Caco-2 (cell line): ENCODE results near the gene VAC14. TPM values are rescaled to one million over a fixed set of nuclear protein-coding genes. Genes with fewer than 3 reads are reported as not detected.

Experiments used
- BruUV-seq: library from RNA; stranded (reverse); fragments of 400-500 nt; replicated peaks from 2 replicates; lab custom pipeline; 2021; lab: Mats Ljungman, UMichigan
- CTCF ChIA-PET: fragments of 300-600 bp; sonication (Branson Sonifier 250); formaldehyde crosslinking; loops from one replicate; lab custom pipeline; 2022; ENCODE audit warnings: antibody characterized with exemption; lab: Charles Lee
- POLR2A ChIA-PET: fragments of 300-600 bp; sonication (Branson Sonifier 250); formaldehyde crosslinking; loops from one replicate; lab custom pipeline; 2022; ENCODE audit warnings: antibody characterized with exemption; lab: Charles Lee
- DNase-seq, 2 experiments: peaks; one replicate each; pipeline versions ENCODE4 v3.0.0 to v3.0.0-alpha.2; 2020 to 2022
- H3K27me3 ChIP-seq: replicated peaks from 2 replicates; pipeline ENCODE4 v1.6.0; 2011; ENCODE audit warnings: low read length; ENCODE audit not compliant: control insufficient read depth, insufficient read depth
- H3K36me3 ChIP-seq: 2 replicates; pipeline ENCODE4 v1.5.1; 2011; ENCODE audit warnings: low read length; ENCODE audit not compliant: control insufficient read depth, insufficient read depth
- H3K4me1 ChIP-seq: fragments of 250-450 bp; sonication (Bioruptor Pico); 2 replicates; pipeline ENCODE4 v1.5.1; 2020; ENCODE audit warnings: mild to moderate bottlenecking
- H3K4me3 ChIP-seq: 2 replicates; pipeline ENCODE4 v1.5.1; 2011; ENCODE audit warnings: low read depth, mild to moderate bottlenecking, control low read depth, low read length
- H3K9me3 ChIP-seq: fragments of 250-450 bp; sonication (Bioruptor Pico); 2 replicates; pipeline ENCODE4 v1.5.1; 2020; ENCODE audit warnings: mild to moderate bottlenecking, moderate library complexity
- H3K27ac Mint-ChIP-seq: one replicate; pipeline ENCODE4 v1.8.0; 2022; ENCODE audit warnings: mixed read lengths; ENCODE audit not compliant: unreplicated experiment
- H3K27me3 Mint-ChIP-seq: one replicate; pipeline ENCODE4 v1.8.0; 2022; ENCODE audit warnings: mixed read lengths; ENCODE audit not compliant: insufficient read depth, unreplicated experiment
- H3K36me3 Mint-ChIP-seq: one replicate; pipeline ENCODE4 v1.8.0; 2022; ENCODE audit warnings: mild to moderate bottlenecking, mixed read lengths; ENCODE audit not compliant: insufficient read depth, unreplicated experiment
- H3K4me1 Mint-ChIP-seq: one replicate; pipeline ENCODE4 v1.8.0; 2022; ENCODE audit warnings: low read depth, mixed read lengths; ENCODE audit not compliant: unreplicated experiment
- H3K4me3 Mint-ChIP-seq: one replicate; pipeline ENCODE4 v1.8.0; 2022; ENCODE audit warnings: mild to moderate bottlenecking, moderate library complexity, mixed read lengths; ENCODE audit not compliant: unreplicated experiment
- H3K9me3 Mint-ChIP-seq: one replicate; pipeline ENCODE4 v1.8.0; 2022; ENCODE audit warnings: mixed read lengths; ENCODE audit not compliant: unreplicated experiment
- intact Hi-C: fragments of 100-400 bp; cut with micrococcal nuclease; formaldehyde crosslinking; loops from one replicate; pipeline ENCODE4 v1.10.0; 2022; ENCODE audit not compliant: unreplicated experiment
- total RNA-seq: library from RNA; stranded (reverse); gene quantifications from 2 replicates; pipeline ENCODE4 v1.2.3, GENCODE V29; 2022
- TF ChIP-seq, protein P1 (sequence below), 2 experiments: fragments of 200-600 bp in 1 of 2; IDR thresholded peaks; 1 replicate in 1 of 2; 2 replicates in 1 of 2; pipeline versions ENCODE4 v1.5.1 to v1.8.0; 2011 to 2022; ENCODE audit warnings: antibody characterized with exemption in 1 of 2, control low read depth in 1 of 2, inconsistent platforms in 1 of 2, low read depth in 1 of 2, low read length in 1 of 2, mild to moderate bottlenecking in 1 of 2, moderate library complexity in 1 of 2; ENCODE audit not compliant: insufficient read depth in 1 of 2, severe bottlenecking in 1 of 2, unreplicated experiment in 1 of 2

The VAC14 gene
- total RNA-seq, 1 experiment from 2014 or later, result 63.5 TPM

DNA sequence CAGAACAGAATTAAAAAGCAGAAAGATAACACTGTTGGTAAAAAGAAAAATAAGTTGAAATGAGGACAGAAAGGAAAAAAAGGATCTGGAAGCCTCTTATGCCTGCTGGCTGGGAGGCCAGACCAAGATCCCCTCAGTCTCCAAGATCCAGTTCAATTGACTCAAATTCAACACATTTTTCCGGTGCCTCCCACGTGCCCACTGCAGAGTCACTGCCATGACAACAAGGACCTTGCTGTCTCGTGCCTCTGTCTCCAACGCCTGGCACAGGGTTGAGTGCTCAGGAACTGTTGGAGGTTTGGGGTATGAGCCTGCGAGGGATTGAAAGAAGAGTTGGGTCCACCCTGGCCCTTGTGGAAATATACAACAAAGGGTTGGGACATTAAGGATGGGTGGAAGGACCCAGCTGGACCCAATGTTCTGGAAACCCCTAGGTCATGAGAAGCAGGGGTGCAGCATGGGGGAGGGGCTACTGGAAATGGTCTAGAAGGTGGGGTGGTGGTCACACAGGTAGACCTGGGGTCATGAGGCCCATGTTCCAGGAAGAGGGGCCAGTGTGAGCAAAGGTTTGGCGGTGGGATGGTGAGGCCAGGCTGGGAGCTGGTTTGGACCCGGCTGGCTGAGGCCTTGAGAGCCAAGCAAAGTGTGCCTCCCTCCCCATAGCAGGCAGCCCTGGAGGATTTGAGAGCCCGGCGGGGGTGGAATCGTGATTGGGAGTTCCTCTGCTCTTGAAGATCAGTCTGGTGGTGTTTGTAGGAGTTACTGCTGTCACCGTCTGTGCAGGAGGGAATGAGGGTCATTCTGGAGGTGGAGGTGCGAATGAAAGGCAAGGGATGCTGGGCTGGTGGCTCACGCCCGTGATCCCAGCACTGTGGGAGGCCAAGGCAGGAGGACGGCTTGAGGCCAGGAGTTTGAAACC lies 153.3 kb downstream of the VAC14 start:
- BruUV-seq, result no TSS peak
- H3K27me3 Mint-ChIP-seq, result no peaks in the 10 kb centered on the region
- POLR2A ChIA-PET, result no interaction called here
- no peak overlapping the region for H3K27ac Mint-ChIP-seq
- H3K36me3 Mint-ChIP-seq, result no peaks in the 10 kb centered on the region
- no peak for DNase-seq
- H3K4me1 ChIP-seq, result no peaks in the 10 kb centered on the region
- H3K36me3 ChIP-seq, result no peaks in the 10 kb centered on the region
- intact Hi-C loops, result no loop called here
- no peaks in the 10 kb centered on the region; the same call in 1 of the 2 replicates for H3K9me3 ChIP-seq
- CTCF ChIA-PET, result no interaction called here
- H3K27me3 ChIP-seq, result no peaks in the 10 kb centered on the region
- no peaks in the 10 kb centered on the region for H3K9me3 Mint-ChIP-seq
- H3K4me1 Mint-ChIP-seq, result peaks cover 5% of the 10 kb centered on the region
- H3K4me3 Mint-ChIP-seq, result no peak overlapping the region
- H3K4me3 ChIP-seq, result no peak overlapping the region
- TF ChIP-seq, protein P1, sequence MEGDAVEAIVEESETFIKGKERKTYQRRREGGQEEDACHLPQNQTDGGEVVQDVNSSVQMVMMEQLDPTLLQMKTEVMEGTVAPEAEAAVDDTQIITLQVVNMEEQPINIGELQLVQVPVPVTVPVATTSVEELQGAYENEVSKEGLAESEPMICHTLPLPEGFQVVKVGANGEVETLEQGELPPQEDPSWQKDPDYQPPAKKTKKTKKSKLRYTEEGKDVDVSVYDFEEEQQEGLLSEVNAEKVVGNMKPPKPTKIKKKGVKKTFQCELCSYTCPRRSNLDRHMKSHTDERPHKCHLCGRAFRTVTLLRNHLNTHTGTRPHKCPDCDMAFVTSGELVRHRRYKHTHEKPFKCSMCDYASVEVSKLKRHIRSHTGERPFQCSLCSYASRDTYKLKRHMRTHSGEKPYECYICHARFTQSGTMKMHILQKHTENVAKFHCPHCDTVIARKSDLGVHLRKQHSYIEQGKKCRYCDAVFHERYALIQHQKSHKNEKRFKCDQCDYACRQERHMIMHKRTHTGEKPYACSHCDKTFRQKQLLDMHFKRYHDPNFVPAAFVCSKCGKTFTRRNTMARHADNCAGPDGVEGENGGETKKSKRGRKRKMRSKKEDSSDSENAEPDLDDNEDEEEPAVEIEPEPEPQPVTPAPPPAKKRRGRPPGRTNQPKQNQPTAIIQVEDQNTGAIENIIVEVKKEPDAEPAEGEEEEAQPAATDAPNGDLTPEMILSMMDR (IDR thresholded peaks at IDR 0.05; ENCODE audit: insufficient read depth in 1 of 2, low read depth in 1 of 2, low read length in 1 of 2, severe bottlenecking in 1 of 2, unreplicated experiment in 1 of 2), result no peak

DNA sequence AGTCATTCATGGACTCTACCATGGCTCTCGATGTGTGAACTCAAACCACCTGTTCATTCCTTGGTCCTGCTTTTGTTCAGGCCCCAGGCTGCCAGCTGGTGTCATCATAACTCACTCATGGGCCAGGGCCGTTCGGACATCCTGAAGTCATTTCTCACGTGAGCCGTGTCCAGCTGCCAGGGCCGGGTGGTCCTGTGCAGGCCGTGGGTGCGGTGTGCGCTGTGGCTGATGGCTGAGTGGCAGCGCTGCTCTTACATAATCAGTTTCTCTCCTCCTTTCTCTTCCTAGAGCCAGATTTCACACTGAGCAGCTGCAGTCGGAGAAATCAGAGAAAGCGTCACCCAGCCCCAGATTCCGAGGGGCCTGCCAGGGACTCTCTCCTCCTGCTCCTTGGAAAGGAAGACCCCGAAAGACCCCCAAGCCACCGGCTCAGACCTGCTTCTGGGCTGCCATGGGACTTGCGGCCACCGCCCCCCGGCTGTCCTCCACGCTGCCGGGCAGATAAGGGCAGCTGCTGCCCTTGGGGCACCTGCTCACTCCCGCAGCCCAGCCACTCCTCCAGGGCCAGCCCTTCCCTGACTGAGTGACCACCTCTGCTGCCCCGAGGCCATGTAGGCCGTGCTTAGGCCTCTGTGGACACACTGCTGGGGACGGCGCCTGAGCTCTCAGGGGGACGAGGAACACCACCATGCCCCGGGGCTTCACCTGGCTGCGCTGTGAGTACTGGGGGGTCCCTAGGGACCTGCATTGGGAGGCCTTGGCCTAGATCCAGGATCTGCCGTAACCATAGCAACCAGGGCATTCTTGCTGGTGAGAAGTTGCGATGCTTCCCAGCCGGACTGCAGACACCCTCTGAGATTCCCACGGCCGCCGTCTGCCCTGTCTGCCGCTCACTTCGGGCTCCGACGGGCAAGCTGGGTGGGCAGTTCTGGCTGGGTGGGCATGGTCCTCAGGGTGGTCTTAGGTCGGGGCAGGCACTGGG lies 154.4 kb downstream of the VAC14 start, which contains the start of gene IL34:
Gene IL34, plus strand, starts transcription at position 300 of the 982 bp plus-strand sequence. Its CDS starts 389 bp downstream, at position 689.
- CTCF ChIA-PET, result no interaction called here
- TF ChIP-seq, protein P1 (IDR thresholded peaks at IDR 0.05; ENCODE audit: insufficient read depth in 1 of 2, low read depth in 1 of 2, low read length in 1 of 2, severe bottlenecking in 1 of 2, unreplicated experiment in 1 of 2), result no peak
- H3K4me3 Mint-ChIP-seq, result no peak within 1 kb of the TSS
- intact Hi-C loops, result no loop called here
- DNase-seq, result no peak
- no peaks in the 10 kb centered on the region for H3K9me3 Mint-ChIP-seq
- no TSS peak for BruUV-seq
- H3K27ac Mint-ChIP-seq, result no peak within 1 kb of the TSS
- H3K4me1 Mint-ChIP-seq, result peaks cover 5% of the 10 kb centered on the region
- H3K36me3 Mint-ChIP-seq, result no peaks in the 10 kb centered on the region
- Histone ChIP-seq H3K4me1 (no peaks in the 10 kb centered on the region), H3K4me3 (no peak within 1 kb of the TSS), H3K9me3 (no peaks in the 10 kb centered on the region; the same call in 1 of the 2 replicates), H3K27me3 (no peaks in the 10 kb centered on the region), H3K36me3 (no peaks in the 10 kb centered on the region)
- no peaks in the 10 kb centered on the region for H3K27me3 Mint-ChIP-seq
- POLR2A ChIA-PET, result no interaction called here
